Left renal pelvis (tissue), 4 donors: ENCODE measurements around the gene ARL16. TPM values are rescaled to one million over a fixed set of nuclear protein-coding genes. Genes with fewer than 3 reads are reported as not detected.

Experiments
- DNase-seq, 4 donors: peaks; one replicate each; pipeline ENCODE4 v3.0.0-alpha.2; 2013; ENCODE audit warnings: low read depth in 4 of 4, low spot score in 3 of 4
- polyA plus RNA-seq, 4 donors: library from polyadenylated mRNA; unstranded; fragments of 120-200 nt; gene quantifications; one replicate each; pipeline ENCODE4 v1.2.1, GENCODE V29; 2013; ENCODE audit not compliant: insufficient read length in 4 of 4

The ARL16 gene
- polyA plus RNA-seq, 4 donors, result 34.7 to 52.6 (median 43.6) TPM

GRCh38 chr17:81713004-81713555, 29.5 kb upstream of the ARL16 start:
- DNase-seq, result no peak

- DNase-seq, result no peak
These were observed 28.9 kb upstream of the ARL16 start for GRCh38 chr17:81712468-81713003.

GRCh38 chr17:81711814-81712467, 28.3 kb upstream of the ARL16 start, which contains the start of gene SLC25A10:
Gene SLC25A10 (plus strand): TSS chr17:81712284. CDS start chr17:81712427, 143 bp downstream.
- peak in 3 of 4 donors; percentile 57 to 59 (median 58) for DNase-seq

GRCh38 chr17:81710514-81711308, 27.1 kb upstream of the ARL16 start:
- DNase-seq, result no peak

- DNase-seq, result no peak
These were observed 25.2 kb upstream of the ARL16 start for GRCh38 chr17:81708739-81709185.

GRCh38 chr17:81707725-81708646, 24.4 kb upstream of the ARL16 start:
- no peak for DNase-seq

GRCh38 chr17:81706757-81707624, 23.4 kb upstream of the ARL16 start:
- DNase-seq, result no peak

- no peak for DNase-seq
These were observed 22.6 kb upstream of the ARL16 start for GRCh38 chr17:81706232-81706611.

- no peak for DNase-seq
These were observed 22.1 kb upstream of the ARL16 start for GRCh38 chr17:81705518-81706231.

GRCh38 chr17:81703747-81704654, 20.4 kb upstream of the ARL16 start:
- no peak for DNase-seq

- peak; percentile 77 to 88 (median 78) for DNase-seq
These were observed 19.5 kb upstream of the ARL16 start, which contains the start of gene MRPL12 for GRCh38 chr17:81702934-81703746. Gene MRPL12 (plus strand): TSS chr17:81703367. CDS start chr17:81703502, 135 bp downstream.

GRCh38 chr17:81701288-81702071, 17.9 kb upstream of the ARL16 start:
- DNase-seq, result no peak

GRCh38 chr17:81700353-81701287, 17.0 kb upstream of the ARL16 start:
- no peak for DNase-seq

GRCh38 chr17:81697261-81698044, 13.9 kb upstream of the ARL16 start:
- no peak for DNase-seq
